GM12874 (cell line): ENCODE data around the gene SCUBE1.

Source experiments
- CTCF ChIP-seq: IDR thresholded peaks from 2 replicates; pipeline ENCODE4 v1.5.1; 2011; ENCODE audit warnings: low read depth, mild to moderate bottlenecking, control low read depth, low read length, moderate library complexity; ENCODE audit not compliant: insufficient read depth

SCUBE1 gene

GRCh38 chr22:43185860-43186261, 157.3 kb downstream of the SCUBE1 start:
- TF ChIP-seq CTCF, result no peak

- TF ChIP-seq CTCF, result no peak
Measured at GRCh38 chr22:43183496-43184277, 159.5 kb downstream of the SCUBE1 start.

- no peak for TF ChIP-seq CTCF
Measured at GRCh38 chr22:43182726-43183125, 160.4 kb downstream of the SCUBE1 start.

- TF ChIP-seq CTCF, result no peak
Measured at GRCh38 chr22:43182118-43182517, 161.1 kb downstream of the SCUBE1 start.

- TF ChIP-seq CTCF, result no peak
Measured at GRCh38 chr22:43181321-43182076, 161.7 kb downstream of the SCUBE1 start.

GRCh38 chr22:43180670-43181069, 162.5 kb downstream of the SCUBE1 start:
- TF ChIP-seq CTCF, result no peak

GRCh38 chr22:43179911-43180195, 163.3 kb downstream of the SCUBE1 start:
- TF ChIP-seq CTCF, result no peak
